Measurements from ENCODE around the gene CRACR2A. TPM values are rescaled to one million over a fixed set of nuclear protein-coding genes. Genes with fewer than 3 reads are reported as not detected.

Gene CRACR2A
- total and polyA plus RNA-seq, 2 of the 4 experiments (the other 2 are of a cell fraction) = 0.54 to 0.60 TPM

GRCh38 chr12:3669594-3669993, 83.3 kb downstream of the CRACR2A start:
- Histone ChIP-seq H3K4me1 (ENCODE audit: control insufficient read depth, insufficient read depth, low read length) (no peaks in the 10 kb centered on the region), H3K36me3 (ENCODE audit: control insufficient read depth, insufficient read depth, low read length) (no peaks in the 10 kb centered on the region), H2AK9ac (replicated peaks; ENCODE audit: low read depth, low read length, poor library complexity) (no peak overlapping the region), H3K9me3 (ENCODE audit: control insufficient read depth, insufficient read depth, low read length) (no peaks in the 10 kb centered on the region), H3K79me1 (ENCODE audit: low read depth in 1 of 2, low read length in 2 of 2) (no peaks in the 10 kb centered on the region), H3K14ac (replicated peaks; ENCODE audit: low read depth, low read length) (no peak overlapping the region), H4K91ac (ENCODE audit: insufficient read depth, low read depth, low read length) (no peak overlapping the region), H3K4me3 (ENCODE audit: insufficient read depth, low read depth, low read length) (no peak overlapping the region), H3K4ac (ENCODE audit: low read depth, low read length) (no peak overlapping the region), H4K8ac (ENCODE audit: low read depth in 2 of 2, low read length in 2 of 2) (no peak overlapping the region), H3K18ac (ENCODE audit: low read depth, low read length) (no peak overlapping the region), H3K4me2 (ENCODE audit: low read depth, low read length) (no peak overlapping the region), H3K9me1 (ENCODE audit: insufficient read depth, low read length) (no peaks in the 10 kb centered on the region), H3K27me3 (ENCODE audit: control insufficient read depth, insufficient read depth, low read length) (peaks cover 31% of the 10 kb centered on the region), H2BK5ac (ENCODE audit: low read depth, low read length, poor library complexity, severe bottlenecking) (no peak overlapping the region), H2AFZ (replicated peaks; ENCODE audit: low read length, poor library complexity) (no peak overlapping the region), H2BK15ac (ENCODE audit: low read depth, low read length) (no peak overlapping the region), H3K27ac (ENCODE audit: insufficient read depth, low read length) (no peak overlapping the region), H3K9ac (ENCODE audit: low read depth, low read length) (no peak overlapping the region), H2BK20ac (ENCODE audit: low read depth, low read length) (no peak overlapping the region), H4K5ac (ENCODE audit: low read depth, low read length) (no peak overlapping the region), H4K20me1 (ENCODE audit: insufficient read depth, low read length) (no peaks in the 10 kb centered on the region), H2AK5ac (ENCODE audit: low read depth, low read length) (no peak overlapping the region), H3K56ac (ENCODE audit: extremely low read depth, insufficient read depth, low read length) (no peak overlapping the region), H3K23ac (ENCODE audit: low read depth, low read length) (no peak overlapping the region), H2BK120ac (ENCODE audit: low read depth, low read length) (no peak overlapping the region)
- no TSS peak for BruUV-seq (replicated peaks)
- ChIA-PET POLR2A (ENCODE audit: unreplicated experiment) (no interaction called here), CTCF (no interaction called here)
- dilution Hi-C loops (cut with HindIII; ENCODE audit: low sequenced_read_pairs, unreplicated experiment) = no loop called here
- DNase-seq (no peak), ATAC-seq (ENCODE audit: low read depth) (no peak)
- TF ChIP-seq CEBPB (IDR thresholded peaks at IDR 0.05; ENCODE audit: low read depth, low read length) = no peak
- no peak for TF ChIP-seq RFX5 (IDR thresholded peaks at IDR 0.05; ENCODE audit: low read depth, low read length)
- TF ChIP-seq USF2 (IDR thresholded peaks at IDR 0.05; ENCODE audit: low read depth, low read length) = no peak
- TF ChIP-seq ELK1 (IDR thresholded peaks at IDR 0.05; ENCODE audit: borderline replicate concordance, low read depth, low read length) = no peak
- intact Hi-C loops (cut with micrococcal nuclease) = no loop called here
- 33% methylated on average over 1 of the region's 4 CpGs; no CpG with 5 or more reads in 1 of the 2 experiments for WGBS, 2 experiments (ENCODE audit: extremely low coverage in 2 of 2, insufficient read length in 1 of 2)
- in situ Hi-C loops (cut with MboI; ENCODE audit: low sequenced_read_pairs) = loop anchor here (10.0 kb wide), 1 partner anchor 105 kb away; no protein-coding TSS in a partner anchor

Measured in IMR-90 (cell line).